GM21360 (cell line): Measurements from ENCODE around the gene PRR9.

Experiments
- ATAC-seq: cut with Tn5 transposase; IDR thresholded peaks from one replicate; pipeline ENCODE4 v1.9.1; 2021; ENCODE audit warnings: mild to moderate bottlenecking, moderate library complexity; ENCODE audit not compliant: unreplicated experiment

Gene PRR9

GRCh38 chr1:153262462-153263157, 45.2 kb downstream of the PRR9 start:
- no peak for ATAC-seq

- no peak for ATAC-seq
Observed at GRCh38 chr1:153265457-153265856, 48.1 kb downstream of the PRR9 start.
